Posterior cingulate gyrus (tissue), 11 donors: ENCODE data around the gene TPBGL.
"Not testable (repeated sequence)": the region's sequence is repeated elsewhere in the genome, so short reads cannot be mapped to it uniquely, and the experiment has no call there.

Experiments used
- DNase-seq, 10 donors: peaks; one replicate each; pipeline versions ENCODE4 v3.0.0 to v3.0.0-alpha.2; 2020 to 2021; ENCODE audit warnings: mixed read lengths in 3 of 10
- intact Hi-C: fragments of 100-400 bp; cut with DNase I; formaldehyde crosslinking; loops from one replicate; pipeline ENCODE4 v1.15.1; 2023

TPBGL gene

GRCh38 chr11:75269367-75269660 lies 28.7 kb downstream of the TPBGL start:
- intact Hi-C loops = no loop called here
- peak in 1 of 10 donors; percentile 43 for DNase-seq

- peak in 2 of 10 donors; percentile 56 to 59 for DNase-seq
- intact Hi-C loops = no loop called here
Observed at GRCh38 chr11:75269896-75270295, 29.3 kb downstream of the TPBGL start.

GRCh38 chr11:75270896-75271418 lies 30.4 kb downstream of the TPBGL start:
- peak in 2 of 10 donors; percentile 20 to 41 for DNase-seq
- intact Hi-C loops = no loop called here

DNA sequence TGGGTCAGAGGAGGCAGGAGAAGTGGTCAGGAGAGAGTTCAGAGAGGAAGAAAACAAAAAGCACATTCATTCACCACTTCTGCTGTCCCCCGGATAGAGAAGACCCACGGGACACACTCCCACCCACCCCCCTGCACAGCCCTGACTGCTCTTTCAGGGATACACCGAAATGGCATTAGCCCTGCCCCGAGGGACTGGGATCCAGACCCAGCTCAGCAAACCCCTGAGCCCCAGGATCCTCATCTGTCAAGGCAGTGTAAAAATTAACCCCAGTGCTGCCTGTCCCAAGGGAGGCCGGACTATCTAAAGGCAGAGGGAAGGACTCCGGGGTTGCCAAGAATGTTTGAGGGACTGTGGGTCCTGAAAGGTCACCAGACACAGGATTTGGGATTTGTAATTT lies 31.2 kb downstream of the TPBGL start:
- intact Hi-C loops = no loop called here
- peak in 2 of 10 donors; percentile 2 to 26 for DNase-seq

DNA sequence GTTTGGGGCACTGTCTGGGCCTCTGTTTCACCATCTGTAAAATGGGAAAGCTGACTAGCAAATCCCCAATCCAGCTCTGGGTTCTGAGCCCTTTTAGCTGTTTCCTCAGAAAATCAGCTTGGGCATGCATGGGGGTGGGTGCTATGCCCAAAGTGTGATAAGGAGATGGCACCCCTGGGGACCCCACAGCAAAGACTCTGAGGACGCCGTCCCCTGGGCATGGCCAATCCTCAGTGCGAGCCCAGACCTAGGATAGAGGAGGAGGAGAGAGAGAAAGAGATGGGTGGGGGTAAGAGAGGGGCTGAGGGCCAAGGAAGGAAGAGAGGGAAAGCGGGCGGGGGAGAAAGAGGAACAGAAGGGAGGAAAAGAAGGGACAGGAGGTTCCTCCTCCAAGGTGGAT lies 31.8 kb downstream of the TPBGL start:
- DNase-seq = peak in 2 of 10 donors; percentile 14 to 74
- intact Hi-C loops = no loop called here

GRCh38 chr11:75272821-75273301 lies 32.3 kb downstream of the TPBGL start:
- peak in 3 of 10 donors; percentile 5 to 71 (median 40) for DNase-seq
- intact Hi-C loops = no loop called here

GRCh38 chr11:75273411-75274391 lies 33.1 kb downstream of the TPBGL start:
- DNase-seq = peak in 2 of 10 donors; percentile 5 to 65
- intact Hi-C loops = no loop called here

- intact Hi-C loops = not testable (repeated sequence)
- peak in 1 of 10 donors; percentile 12 for DNase-seq
Observed at GRCh38 chr11:75274716-75275115, 34.1 kb downstream of the TPBGL start.

GRCh38 chr11:75275581-75275980 lies 35.0 kb downstream of the TPBGL start:
- intact Hi-C loops = no loop called here
- DNase-seq = peak in 6 of 10 donors; percentile 7 to 91 (median 65)

GRCh38 chr11:75276186-75276585 lies 35.6 kb downstream of the TPBGL start:
- no peak for DNase-seq
- intact Hi-C loops = no loop called here

DNA sequence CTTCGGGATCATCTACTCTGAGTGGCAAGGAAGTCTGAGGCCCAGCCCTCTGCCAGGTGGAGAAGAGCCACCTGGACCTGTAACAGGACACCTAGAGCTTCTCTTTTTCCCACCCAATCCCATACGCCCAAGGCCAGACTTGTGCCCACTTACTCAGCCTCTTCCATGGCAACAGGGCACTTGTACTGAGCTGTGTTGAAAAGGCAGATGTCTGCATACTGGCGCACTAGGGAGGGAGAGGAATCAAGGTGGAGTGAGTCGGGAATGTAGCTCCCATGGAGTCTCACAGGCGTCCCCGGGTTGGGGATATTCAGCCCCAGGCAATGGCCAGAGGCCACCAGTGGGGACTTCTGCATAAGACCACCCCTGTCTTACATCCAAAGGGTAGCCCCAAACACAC lies 36.1 kb downstream of the TPBGL start:
- DNase-seq = peak in 3 of 10 donors; percentile 3 to 15 (median 6)

DNA sequence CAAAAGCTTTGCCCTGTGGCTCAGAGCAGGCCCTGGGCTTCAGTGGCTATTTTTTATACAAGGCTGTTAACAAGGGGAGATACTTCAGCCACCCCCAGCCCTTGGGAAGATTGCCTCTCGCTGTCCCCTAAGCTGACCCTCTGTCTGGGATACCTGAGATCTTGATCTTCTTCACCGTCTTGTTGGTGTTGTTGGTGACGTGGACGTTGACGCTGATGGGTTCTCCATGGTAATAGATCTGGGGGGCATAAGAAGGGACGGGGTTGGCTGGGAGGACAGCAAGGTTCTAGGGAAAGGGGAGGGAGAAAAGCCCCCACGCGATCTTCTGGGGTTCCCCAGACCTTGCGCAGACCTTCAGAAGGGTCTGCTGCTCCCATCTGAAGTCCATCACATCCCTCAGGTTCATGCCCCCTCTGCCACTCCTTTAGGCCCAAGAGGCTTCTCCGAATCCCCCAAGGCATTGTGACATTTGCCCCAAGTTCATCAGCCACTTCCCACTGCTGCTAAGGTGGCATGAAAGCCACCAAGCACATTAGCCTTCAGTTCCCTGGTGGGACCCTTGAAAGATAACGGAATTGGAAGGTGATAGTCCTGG lies 36.7 kb downstream of the TPBGL start:
- DNase-seq = peak in 2 of 10 donors; percentile 5 to 34
- intact Hi-C loops = no loop called here

More for the DNA sequence above, 36.1 kb downstream of the TPBGL start:
- intact Hi-C loops = no loop called here

DNA sequence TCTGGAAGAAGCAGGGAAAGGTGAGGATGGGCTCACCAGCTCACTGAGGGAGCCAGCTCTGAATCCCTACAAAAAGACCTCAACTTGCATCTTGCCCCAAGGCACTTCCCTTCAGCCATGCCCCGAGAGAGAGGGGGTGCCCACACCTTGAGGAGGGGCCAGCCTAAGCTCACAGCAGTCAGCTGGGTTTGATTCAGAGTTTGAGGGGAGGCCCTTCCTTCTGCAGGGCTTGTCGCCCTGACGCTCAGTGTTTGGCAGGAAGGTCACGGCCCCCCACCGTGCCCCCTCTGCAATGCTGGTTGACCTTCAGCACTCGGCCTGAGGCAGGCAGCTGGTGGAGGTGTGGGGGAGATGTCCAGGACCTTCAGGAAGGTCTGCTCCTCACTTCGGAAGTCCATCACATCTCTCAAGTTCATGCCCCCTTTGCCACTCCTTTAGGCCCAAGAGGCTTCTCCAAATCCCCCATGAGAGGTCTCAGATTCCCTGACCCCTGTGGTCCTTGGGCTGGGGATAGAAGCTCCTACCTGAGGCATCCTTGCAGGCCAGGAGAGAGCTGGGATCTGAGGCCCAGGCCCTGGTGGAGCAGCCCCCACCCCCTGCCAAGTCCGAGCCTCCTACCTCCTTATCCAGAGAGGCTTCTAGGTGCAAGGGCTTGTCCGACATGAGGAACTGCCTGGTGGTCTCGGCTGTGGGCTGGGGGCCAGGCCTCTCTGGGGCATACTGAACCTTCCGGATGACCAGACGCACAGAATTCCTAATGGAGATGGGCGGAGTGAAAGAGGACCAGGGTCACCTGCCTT lies 37.6 kb downstream of the TPBGL start:
- intact Hi-C loops = no loop called here
- DNase-seq = peak in 3 of 10 donors; percentile 5 to 61 (median 61)

DNA sequence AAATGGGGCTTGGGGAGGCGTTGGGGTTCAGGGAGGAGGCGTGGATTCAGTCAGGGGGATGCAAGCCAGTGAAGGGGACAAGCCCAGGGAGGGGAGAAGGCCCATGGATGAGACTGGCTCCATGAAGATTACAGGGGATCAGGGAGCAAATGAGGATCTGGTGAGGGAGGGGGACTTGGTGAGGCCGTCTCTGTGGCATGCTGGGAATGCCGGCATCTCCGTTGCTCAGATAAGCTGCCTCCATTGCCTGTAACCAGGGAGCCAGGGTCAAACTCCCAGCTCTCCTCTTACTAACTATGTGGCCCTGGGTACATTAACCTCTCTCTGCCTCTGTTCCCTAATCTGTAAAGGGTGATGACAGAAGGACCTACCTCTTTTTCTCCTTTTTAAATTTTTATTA lies 38.7 kb downstream of the TPBGL start:
- DNase-seq = peak in 2 of 10 donors; percentile 20 to 30

DNA sequence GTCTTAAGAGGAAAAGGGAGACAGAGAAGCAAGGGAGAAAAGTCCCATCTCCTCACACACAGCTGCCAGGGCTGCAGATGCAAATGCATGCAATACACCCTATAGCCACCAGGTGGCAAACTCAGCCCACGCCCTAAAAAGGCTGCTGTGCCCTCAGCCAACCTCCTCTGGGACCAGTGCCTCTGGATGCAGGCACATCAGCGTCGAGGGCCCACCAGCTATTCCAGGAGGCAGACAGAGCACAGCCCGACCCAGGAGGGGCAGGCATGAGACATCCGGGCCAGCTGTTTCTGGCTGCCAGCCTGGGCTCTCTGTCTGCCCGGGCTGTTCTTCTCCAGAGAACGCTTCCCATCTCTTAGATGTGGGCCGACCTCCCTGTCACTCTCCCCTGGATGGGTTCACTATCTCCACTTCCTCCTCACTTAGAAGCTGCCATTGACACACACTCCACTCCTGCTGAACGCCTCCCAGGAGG lies 39.7 kb downstream of the TPBGL start:
- intact Hi-C loops = loop anchor here (1.0 to 5.0 kb wide), 3 partner anchors 48 to 252 kb away; no protein-coding TSS in a partner anchor
- DNase-seq = peak; percentile 68 to 97 (median 86)

More for the DNA sequence above, 38.7 kb downstream of the TPBGL start:
- intact Hi-C loops = no loop called here

DNA sequence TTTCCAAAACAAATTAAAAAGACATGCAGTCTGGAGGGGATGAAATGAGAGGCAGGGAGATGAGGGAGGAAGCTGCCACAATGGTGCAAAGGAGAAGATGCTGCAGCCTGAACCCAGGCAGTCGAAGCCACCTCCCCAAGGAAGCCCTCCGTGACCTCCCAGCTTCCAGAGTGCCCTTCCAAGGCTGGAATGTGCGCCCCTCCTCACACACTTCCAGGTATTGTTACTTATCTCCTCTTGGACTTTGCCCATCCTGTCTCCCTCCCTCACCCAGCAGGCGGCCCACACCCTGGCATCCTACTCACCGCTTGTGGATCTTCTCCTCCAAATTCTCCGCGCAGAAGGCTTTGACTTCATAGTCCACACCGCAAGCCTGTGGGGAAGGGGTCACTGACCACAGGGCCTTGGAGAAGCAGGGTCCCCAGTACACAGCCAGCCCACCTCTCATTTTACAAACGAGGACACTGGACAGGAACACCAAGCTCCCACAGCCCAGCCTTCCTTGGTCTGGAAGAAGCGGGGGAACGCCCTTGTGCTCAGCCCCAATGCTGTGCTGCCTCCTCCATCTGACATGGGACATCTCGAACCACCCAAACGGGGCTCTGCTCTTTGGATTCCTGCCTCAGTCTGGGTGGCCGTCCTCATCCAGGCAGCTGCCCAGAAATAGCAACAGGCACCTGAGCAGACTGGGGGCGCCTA lies 40.3 kb downstream of the TPBGL start:
- peak in 2 of 10 donors; percentile 73 to 80 for DNase-seq
- intact Hi-C loops = loop anchor here (1.0 to 5.0 kb wide), 3 partner anchors 47 to 251 kb away; no protein-coding TSS in a partner anchor

- intact Hi-C loops = loop anchor here (5.0 kb wide), 1 partner anchor 251 kb away; no protein-coding TSS in a partner anchor
- DNase-seq = peak in 2 of 10 donors; percentile 55 to 57
Observed at GRCh38 chr11:75281469-75282095, 41.0 kb downstream of the TPBGL start.

GRCh38 chr11:75283391-75283931 lies 42.9 kb downstream of the TPBGL start:
- intact Hi-C loops = loop anchor here (5.0 kb wide), 1 partner anchor 249 kb away; no protein-coding TSS in a partner anchor
- DNase-seq = peak in 2 of 10 donors; percentile 48 to 72
